ENCODE data around the gene SHMT1.
"Not testable (repeated sequence)": the region's sequence is repeated elsewhere in the genome, so short reads cannot be mapped to it uniquely, and the experiment has no call there.

DNA sequence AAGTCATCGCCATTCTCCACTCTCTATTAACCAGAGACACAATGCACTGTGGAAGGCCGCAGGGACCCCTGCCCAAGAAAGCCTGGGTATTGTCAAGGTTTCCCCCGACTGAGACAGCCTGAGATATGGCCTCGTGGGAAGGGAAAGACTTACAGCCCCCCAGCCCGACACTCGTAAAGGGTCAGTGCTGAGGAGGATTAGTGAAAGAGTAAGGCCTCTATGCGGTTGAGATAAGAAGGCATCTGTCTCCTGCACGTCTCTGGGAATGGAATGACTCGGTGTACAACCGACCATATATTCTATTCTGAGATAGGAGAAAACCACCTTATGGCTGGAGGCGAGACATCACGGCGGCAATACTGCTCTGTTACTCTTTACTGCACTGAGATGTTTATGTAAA is 60.1 kb downstream of the SHMT1 start:
- TF ChIP-seq, protein P1, sequence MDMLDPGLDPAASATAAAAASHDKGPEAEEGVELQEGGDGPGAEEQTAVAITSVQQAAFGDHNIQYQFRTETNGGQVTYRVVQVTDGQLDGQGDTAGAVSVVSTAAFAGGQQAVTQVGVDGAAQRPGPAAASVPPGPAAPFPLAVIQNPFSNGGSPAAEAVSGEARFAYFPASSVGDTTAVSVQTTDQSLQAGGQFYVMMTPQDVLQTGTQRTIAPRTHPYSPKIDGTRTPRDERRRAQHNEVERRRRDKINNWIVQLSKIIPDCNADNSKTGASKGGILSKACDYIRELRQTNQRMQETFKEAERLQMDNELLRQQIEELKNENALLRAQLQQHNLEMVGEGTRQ (IDR thresholded peaks at IDR 0.05) = not testable (repeated sequence)
- TF ChIP-seq, protein P2, sequence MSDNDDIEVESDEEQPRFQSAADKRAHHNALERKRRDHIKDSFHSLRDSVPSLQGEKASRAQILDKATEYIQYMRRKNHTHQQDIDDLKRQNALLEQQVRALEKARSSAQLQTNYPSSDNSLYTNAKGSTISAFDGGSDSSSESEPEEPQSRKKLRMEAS (IDR thresholded peaks at IDR 0.05) = not testable (repeated sequence)
- not testable (repeated sequence) for TF ChIP-seq KDM5A (IDR thresholded peaks at IDR 0.05)
- TF ChIP-seq, protein P3, sequence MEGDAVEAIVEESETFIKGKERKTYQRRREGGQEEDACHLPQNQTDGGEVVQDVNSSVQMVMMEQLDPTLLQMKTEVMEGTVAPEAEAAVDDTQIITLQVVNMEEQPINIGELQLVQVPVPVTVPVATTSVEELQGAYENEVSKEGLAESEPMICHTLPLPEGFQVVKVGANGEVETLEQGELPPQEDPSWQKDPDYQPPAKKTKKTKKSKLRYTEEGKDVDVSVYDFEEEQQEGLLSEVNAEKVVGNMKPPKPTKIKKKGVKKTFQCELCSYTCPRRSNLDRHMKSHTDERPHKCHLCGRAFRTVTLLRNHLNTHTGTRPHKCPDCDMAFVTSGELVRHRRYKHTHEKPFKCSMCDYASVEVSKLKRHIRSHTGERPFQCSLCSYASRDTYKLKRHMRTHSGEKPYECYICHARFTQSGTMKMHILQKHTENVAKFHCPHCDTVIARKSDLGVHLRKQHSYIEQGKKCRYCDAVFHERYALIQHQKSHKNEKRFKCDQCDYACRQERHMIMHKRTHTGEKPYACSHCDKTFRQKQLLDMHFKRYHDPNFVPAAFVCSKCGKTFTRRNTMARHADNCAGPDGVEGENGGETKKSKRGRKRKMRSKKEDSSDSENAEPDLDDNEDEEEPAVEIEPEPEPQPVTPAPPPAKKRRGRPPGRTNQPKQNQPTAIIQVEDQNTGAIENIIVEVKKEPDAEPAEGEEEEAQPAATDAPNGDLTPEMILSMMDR (IDR thresholded peaks at IDR 0.05) = not testable (repeated sequence)
